ENCODE data around the gene CENPL. TPM values are rescaled to one million over a fixed set of nuclear protein-coding genes. Genes with fewer than 3 reads are reported as not detected.

Gene CENPL
- total and polyA plus RNA-seq, 9 of the 15 experiments (the other 6 are each of a cell fraction or from before 2014, with no cell fraction given), result 33.0 to 52.7 (median 39.7) TPM

DNA sequence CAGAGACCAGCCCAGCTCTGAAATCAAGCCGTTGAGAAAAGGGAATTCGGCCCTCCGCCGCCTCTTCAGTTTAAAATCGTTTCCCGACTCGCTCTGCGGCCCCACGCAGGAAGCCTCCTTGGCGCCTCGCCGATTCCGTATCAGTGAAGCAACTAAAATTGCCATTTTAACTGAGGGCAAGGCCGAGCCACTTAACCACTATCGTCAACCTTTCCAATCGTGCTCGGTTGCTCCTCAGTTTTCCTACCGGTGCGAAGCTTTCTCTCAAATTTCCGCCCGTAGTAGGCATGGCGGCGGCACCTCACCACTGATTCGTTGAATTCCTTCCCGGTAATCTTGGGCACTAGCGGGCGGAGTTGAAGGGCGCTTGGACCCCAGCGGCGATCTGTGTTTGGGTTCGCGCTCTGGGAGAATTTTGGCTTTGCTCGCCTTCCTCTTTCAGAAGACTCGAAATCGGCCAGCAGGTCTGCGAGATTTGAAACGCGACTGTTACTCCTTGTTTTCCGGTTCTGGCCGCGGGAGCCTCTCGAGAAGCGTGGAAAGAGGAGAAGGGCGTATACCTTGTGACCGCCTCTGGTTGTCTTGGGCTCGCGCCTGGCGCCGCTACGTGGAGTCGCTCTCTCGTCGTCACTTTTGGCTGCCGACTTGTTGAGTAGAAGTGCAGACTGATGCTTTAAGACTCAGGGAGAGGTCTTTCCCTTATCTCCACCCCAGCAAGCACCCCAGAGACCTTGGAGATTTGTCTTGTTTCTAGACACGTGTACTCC, at the start of gene CENPL, which contains the start of gene DARS2 (continued):
- TF ChIP-seq HNRNPUL1 (IDR thresholded peaks at IDR 0.05; ENCODE audit: low read length), result no peak
- TF ChIP-seq KDM5B (IDR thresholded peaks at IDR 0.05; ENCODE audit: insufficient replicate concordance, low read depth, low read length), result peak; percentile 95
- no peak for TF ChIP-seq ZNF764 (CRISPR knock-in tag; IDR thresholded peaks at IDR 0.05; ENCODE audit: low read depth)
- TF ChIP-seq, protein P1, sequence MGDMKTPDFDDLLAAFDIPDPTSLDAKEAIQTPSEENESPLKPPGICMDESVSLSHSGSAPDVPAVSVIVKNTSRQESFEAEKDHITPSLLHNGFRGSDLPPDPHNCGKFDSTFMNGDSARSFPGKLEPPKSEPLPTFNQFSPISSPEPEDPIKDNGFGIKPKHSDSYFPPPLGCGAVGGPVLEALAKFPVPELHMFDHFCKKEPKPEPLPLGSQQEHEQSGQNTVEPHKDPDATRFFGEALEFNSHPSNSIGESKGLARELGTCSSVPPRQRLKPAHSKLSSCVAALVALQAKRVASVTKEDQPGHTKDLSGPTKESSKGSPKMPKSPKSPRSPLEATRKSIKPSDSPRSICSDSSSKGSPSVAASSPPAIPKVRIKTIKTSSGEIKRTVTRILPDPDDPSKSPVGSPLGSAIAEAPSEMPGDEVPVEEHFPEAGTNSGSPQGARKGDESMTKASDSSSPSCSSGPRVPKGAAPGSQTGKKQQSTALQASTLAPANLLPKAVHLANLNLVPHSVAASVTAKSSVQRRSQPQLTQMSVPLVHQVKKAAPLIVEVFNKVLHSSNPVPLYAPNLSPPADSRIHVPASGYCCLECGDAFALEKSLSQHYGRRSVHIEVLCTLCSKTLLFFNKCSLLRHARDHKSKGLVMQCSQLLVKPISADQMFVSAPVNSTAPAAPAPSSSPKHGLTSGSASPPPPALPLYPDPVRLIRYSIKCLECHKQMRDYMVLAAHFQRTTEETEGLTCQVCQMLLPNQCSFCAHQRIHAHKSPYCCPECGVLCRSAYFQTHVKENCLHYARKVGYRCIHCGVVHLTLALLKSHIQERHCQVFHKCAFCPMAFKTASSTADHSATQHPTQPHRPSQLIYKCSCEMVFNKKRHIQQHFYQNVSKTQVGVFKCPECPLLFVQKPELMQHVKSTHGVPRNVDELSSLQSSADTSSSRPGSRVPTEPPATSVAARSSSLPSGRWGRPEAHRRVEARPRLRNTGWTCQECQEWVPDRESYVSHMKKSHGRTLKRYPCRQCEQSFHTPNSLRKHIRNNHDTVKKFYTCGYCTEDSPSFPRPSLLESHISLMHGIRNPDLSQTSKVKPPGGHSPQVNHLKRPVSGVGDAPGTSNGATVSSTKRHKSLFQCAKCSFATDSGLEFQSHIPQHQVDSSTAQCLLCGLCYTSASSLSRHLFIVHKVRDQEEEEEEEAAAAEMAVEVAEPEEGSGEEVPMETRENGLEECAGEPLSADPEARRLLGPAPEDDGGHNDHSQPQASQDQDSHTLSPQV (IDR thresholded peaks at IDR 0.05), result peak; percentile 42; the same call in 1 of the 2 replicates
- no peak for TF ChIP-seq POLR2AphosphoS2 (IDR thresholded peaks at IDR 0.05; ENCODE audit: low read length)
- TF ChIP-seq NR2F6 (CRISPR knock-in tag; IDR thresholded peaks at IDR 0.05), result no peak
- peak in 1 of 2 experiments; percentile 53; a peak in 2 of 4 replicates for TF ChIP-seq TEAD1 (CRISPR knock-in tag; IDR thresholded peaks at IDR 0.05)
- peak; percentile 83 for TF ChIP-seq ZFX (CRISPR knock-in tag; IDR thresholded peaks at IDR 0.05)
- no peak for TF ChIP-seq RBM17 (IDR thresholded peaks at IDR 0.05; ENCODE audit: borderline replicate concordance, low read depth, low read length)
- TF ChIP-seq SMAD2 (IDR thresholded peaks at IDR 0.05; ENCODE audit: low read depth, low read length), result no peak
- TF ChIP-seq ETV5 (CRISPR knock-in tag; IDR thresholded peaks at IDR 0.05; ENCODE audit: low read depth), result peak; percentile 63
- TF ChIP-seq PML (IDR thresholded peaks at IDR 0.05; ENCODE audit: low read length), result peak; percentile 86
- no peak for TF ChIP-seq ZC3H11A (IDR thresholded peaks at IDR 0.05; ENCODE audit: low read depth, low read length)
- peak; percentile 95 for TF ChIP-seq FOXM1 (IDR thresholded peaks at IDR 0.05; ENCODE audit: low read depth)
- peak; percentile 87; the same call in 1 of the 2 replicates for TF ChIP-seq FOXM1 (CRISPR knock-in tag; IDR thresholded peaks at IDR 0.05; ENCODE audit: low read depth)
- no peak for TF ChIP-seq ZNF695 (CRISPR knock-in tag; IDR thresholded peaks at IDR 0.05)
- peak; percentile 94 for TF ChIP-seq MYC (IDR thresholded peaks at IDR 0.05; ENCODE audit: low read depth, low read length)
- peak; percentile 8; the same call in 1 of the 2 replicates for TF ChIP-seq MYC (CRISPR knock-in tag; IDR thresholded peaks at IDR 0.05; ENCODE audit: borderline replicate concordance, low read depth)
- TF ChIP-seq NONO (IDR thresholded peaks at IDR 0.05; ENCODE audit: low read depth in 2 of 2, low read length in 1 of 2), result peak in 1 of 2 experiments; percentile 63; a peak in 1 of 4 replicates
- peak; percentile 69 for TF ChIP-seq CHD2 (IDR thresholded peaks at IDR 0.05; ENCODE audit: low read depth, low read length)
- TF ChIP-seq, protein P2, sequence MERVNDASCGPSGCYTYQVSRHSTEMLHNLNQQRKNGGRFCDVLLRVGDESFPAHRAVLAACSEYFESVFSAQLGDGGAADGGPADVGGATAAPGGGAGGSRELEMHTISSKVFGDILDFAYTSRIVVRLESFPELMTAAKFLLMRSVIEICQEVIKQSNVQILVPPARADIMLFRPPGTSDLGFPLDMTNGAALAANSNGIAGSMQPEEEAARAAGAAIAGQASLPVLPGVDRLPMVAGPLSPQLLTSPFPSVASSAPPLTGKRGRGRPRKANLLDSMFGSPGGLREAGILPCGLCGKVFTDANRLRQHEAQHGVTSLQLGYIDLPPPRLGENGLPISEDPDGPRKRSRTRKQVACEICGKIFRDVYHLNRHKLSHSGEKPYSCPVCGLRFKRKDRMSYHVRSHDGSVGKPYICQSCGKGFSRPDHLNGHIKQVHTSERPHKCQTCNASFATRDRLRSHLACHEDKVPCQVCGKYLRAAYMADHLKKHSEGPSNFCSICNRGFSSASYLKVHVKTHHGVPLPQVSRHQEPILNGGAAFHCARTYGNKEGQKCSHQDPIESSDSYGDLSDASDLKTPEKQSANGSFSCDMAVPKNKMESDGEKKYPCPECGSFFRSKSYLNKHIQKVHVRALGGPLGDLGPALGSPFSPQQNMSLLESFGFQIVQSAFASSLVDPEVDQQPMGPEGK (CRISPR knock-in tag; IDR thresholded peaks at IDR 0.05; ENCODE audit: borderline replicate concordance), result no peak
- TF ChIP-seq IRF1 (CRISPR knock-in tag; IDR thresholded peaks at IDR 0.05; ENCODE audit: borderline replicate concordance), result no peak; the same call in 1 of the 2 replicates
